Measurements from ENCODE around the gene KBTBD7. TPM values are rescaled to one million over a fixed set of nuclear protein-coding genes. Genes with fewer than 3 reads are reported as not detected.
A peak's percentile ranks its signal among the peaks of the same experiment; 100 is the strongest.

The KBTBD7 gene
- total RNA-seq, 1 donor from 2014 or later = 12.2 TPM

DNA sequence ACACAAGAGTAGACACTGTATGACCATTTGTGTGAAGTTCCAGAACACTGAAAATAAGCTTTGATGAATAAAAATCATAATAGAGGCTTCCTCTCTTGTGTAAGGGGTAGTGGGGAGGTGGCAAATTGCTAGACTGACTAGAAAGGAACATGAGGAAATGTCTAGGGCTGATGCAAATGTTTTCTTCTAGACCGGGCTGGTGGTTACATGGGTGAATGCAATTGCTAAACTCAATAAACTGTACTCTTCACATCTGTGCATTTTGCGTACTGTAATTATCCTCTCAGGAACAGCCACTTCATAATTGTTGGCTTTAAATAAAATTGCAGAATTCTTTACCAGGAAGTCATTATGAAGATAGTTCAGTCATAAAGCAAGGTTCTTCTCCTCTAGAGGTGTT lies 5.2 kb upstream of the KBTBD7 start:
- Mint-ChIP-seq H3K27me3 (ENCODE audit: unreplicated experiment) (no peaks in the 10 kb centered on the region), H3K9me3 (ENCODE audit: unreplicated experiment) (no peaks in the 10 kb centered on the region), H3K27ac (ENCODE audit: unreplicated experiment) (no peak overlapping the region), H3K4me3 (ENCODE audit: unreplicated experiment) (no peak overlapping the region), H3K36me3 (ENCODE audit: unreplicated experiment) (no peaks in the 10 kb centered on the region), H3K4me1 (ENCODE audit: unreplicated experiment) (peaks cover 3% of the 10 kb centered on the region)
- TF ChIP-seq, protein P1, sequence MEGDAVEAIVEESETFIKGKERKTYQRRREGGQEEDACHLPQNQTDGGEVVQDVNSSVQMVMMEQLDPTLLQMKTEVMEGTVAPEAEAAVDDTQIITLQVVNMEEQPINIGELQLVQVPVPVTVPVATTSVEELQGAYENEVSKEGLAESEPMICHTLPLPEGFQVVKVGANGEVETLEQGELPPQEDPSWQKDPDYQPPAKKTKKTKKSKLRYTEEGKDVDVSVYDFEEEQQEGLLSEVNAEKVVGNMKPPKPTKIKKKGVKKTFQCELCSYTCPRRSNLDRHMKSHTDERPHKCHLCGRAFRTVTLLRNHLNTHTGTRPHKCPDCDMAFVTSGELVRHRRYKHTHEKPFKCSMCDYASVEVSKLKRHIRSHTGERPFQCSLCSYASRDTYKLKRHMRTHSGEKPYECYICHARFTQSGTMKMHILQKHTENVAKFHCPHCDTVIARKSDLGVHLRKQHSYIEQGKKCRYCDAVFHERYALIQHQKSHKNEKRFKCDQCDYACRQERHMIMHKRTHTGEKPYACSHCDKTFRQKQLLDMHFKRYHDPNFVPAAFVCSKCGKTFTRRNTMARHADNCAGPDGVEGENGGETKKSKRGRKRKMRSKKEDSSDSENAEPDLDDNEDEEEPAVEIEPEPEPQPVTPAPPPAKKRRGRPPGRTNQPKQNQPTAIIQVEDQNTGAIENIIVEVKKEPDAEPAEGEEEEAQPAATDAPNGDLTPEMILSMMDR (IDR thresholded peaks at IDR 0.05) = no peak
- DNase-seq (ENCODE audit: extremely low spot score, unreplicated experiment) = no peak

DNA sequence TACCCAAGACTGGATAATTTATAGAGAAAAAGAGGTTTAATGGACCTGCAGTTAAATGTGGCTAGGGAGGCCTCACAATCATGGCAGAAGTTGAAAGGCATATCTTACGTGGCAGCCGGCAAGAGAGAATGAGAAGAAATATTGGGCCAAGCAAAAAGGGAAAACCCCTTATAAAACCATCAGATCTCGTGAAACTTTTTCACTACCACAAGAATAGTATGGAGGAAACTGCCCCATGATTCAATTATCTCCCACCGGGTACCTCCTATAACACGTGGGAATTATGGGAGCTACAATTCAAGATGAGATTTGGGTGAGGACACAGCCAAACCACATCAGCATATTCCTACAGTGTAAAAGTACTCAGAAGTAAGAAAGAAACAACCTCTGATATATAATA lies 4.7 kb upstream of the KBTBD7 start:
- no peaks in the 10 kb centered on the region for H3K9me3 Mint-ChIP-seq (ENCODE audit: unreplicated experiment)
- H3K27me3 Mint-ChIP-seq (ENCODE audit: unreplicated experiment) = no peaks in the 10 kb centered on the region
- no peak overlapping the region for H3K4me3 Mint-ChIP-seq (ENCODE audit: unreplicated experiment)
- TF ChIP-seq, protein P1 (IDR thresholded peaks at IDR 0.05) = no peak
- H3K4me1 Mint-ChIP-seq (ENCODE audit: unreplicated experiment) = peaks cover 6% of the 10 kb centered on the region
- DNase-seq (ENCODE audit: extremely low spot score, unreplicated experiment) = no peak
- H3K36me3 Mint-ChIP-seq (ENCODE audit: unreplicated experiment) = peaks cover 1% of the 10 kb centered on the region
- H3K27ac Mint-ChIP-seq (ENCODE audit: unreplicated experiment) = no peak overlapping the region

DNA sequence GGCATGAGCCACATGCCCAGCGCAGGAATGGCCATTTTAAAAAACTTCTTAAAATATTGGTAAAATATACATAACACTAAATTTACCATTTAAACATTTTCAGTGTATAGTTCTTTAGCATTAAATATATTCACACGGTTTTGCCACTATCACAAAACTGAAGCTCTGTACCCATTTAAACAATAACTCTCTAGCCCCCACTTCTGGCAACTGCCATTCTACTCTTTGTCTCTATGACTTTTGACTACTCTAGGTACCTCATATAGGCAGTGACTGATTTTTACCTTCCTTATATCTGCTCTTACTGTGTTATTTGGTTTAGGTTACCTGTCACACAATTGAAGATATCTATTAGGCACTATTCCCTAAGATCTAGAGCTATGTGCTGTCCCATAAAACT lies 2.3 kb upstream of the KBTBD7 start:
- peaks cover 21% of the 10 kb centered on the region for H3K4me1 Mint-ChIP-seq (ENCODE audit: unreplicated experiment)
- H3K4me3 Mint-ChIP-seq (ENCODE audit: unreplicated experiment) = no peak overlapping the region
- peaks cover 5% of the 10 kb centered on the region for H3K9me3 Mint-ChIP-seq (ENCODE audit: unreplicated experiment)
- H3K27ac Mint-ChIP-seq (ENCODE audit: unreplicated experiment) = no peak overlapping the region
- H3K27me3 Mint-ChIP-seq (ENCODE audit: unreplicated experiment) = no peaks in the 10 kb centered on the region
- TF ChIP-seq, protein P1 (IDR thresholded peaks at IDR 0.05) = peak; percentile 20
- no peak for DNase-seq (ENCODE audit: extremely low spot score, unreplicated experiment)
- peaks cover 9% of the 10 kb centered on the region for H3K36me3 Mint-ChIP-seq (ENCODE audit: unreplicated experiment)

DNA sequence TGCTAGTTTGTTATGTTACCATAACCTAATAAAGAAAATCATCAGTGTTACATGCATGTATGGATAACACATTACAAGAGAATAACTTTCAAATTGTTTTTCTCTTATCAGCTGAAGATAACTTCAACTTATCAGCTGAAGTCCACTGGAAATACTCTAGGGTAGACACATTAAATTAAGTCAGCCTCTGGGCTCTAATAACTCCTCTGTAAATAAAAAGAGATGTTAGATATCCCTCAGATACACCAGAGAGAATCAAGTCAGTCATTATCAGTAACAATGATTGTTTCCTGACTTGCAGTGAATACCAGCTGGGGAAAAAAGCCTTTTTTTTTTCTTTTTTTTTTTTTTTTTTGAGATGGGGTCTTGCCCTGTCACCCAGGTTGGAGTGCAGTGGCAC lies 1.6 kb upstream of the KBTBD7 start:
- H3K27me3 Mint-ChIP-seq (ENCODE audit: unreplicated experiment) = no peaks in the 10 kb centered on the region
- H3K4me3 Mint-ChIP-seq (ENCODE audit: unreplicated experiment) = no peak overlapping the region
- H3K36me3 Mint-ChIP-seq (ENCODE audit: unreplicated experiment) = peaks cover 9% of the 10 kb centered on the region
- peaks cover 6% of the 10 kb centered on the region for H3K9me3 Mint-ChIP-seq (ENCODE audit: unreplicated experiment)
- no peak overlapping the region for H3K27ac Mint-ChIP-seq (ENCODE audit: unreplicated experiment)
- TF ChIP-seq, protein P1 (IDR thresholded peaks at IDR 0.05) = no peak
- no peak for DNase-seq (ENCODE audit: extremely low spot score, unreplicated experiment)
- peaks cover 22% of the 10 kb centered on the region for H3K4me1 Mint-ChIP-seq (ENCODE audit: unreplicated experiment)

DNA sequence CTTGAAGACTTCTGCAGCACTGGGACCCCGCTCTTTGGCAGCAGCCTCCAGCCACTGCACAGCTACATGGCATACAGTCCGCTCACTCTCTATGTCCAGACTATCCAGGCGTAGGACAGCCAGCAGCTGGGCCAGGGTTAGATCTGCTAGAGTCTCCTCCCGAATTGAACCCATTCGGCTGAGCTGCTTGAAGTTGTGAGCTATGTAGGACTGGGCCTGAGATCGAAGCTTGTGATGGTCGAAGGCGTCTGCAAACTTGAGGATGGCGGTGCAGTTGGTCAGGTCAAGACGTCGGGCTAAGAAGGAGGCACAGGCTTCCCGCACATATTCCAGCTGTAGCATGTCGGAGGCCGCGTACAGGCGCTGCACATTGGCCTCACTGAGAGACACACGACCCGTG lies 900 bp downstream of the KBTBD7 start:
- H3K4me3 Mint-ChIP-seq (ENCODE audit: unreplicated experiment) = peak overlapping the region; percentile 90
- H3K36me3 Mint-ChIP-seq (ENCODE audit: unreplicated experiment) = peaks cover 22% of the 10 kb centered on the region
- H3K4me1 Mint-ChIP-seq (ENCODE audit: unreplicated experiment) = peaks cover 30% of the 10 kb centered on the region
- DNase-seq (ENCODE audit: extremely low spot score, unreplicated experiment) = no peak
- peaks cover 19% of the 10 kb centered on the region for H3K9me3 Mint-ChIP-seq (ENCODE audit: unreplicated experiment)
- peak overlapping the region; percentile 56 for H3K27ac Mint-ChIP-seq (ENCODE audit: unreplicated experiment)
- TF ChIP-seq, protein P1 (IDR thresholded peaks at IDR 0.05) = no peak
- H3K27me3 Mint-ChIP-seq (ENCODE audit: unreplicated experiment) = no peaks in the 10 kb centered on the region
